Keratinocyte (primary cell): ENCODE results near the gene KIF21B. TPM values are rescaled to one million over a fixed set of nuclear protein-coding genes. Genes with fewer than 3 reads are reported as not detected.
A peak's percentile ranks its signal among the peaks of the same experiment; 100 is the strongest.

Source experiments
- DNase-seq: peaks from one replicate; pipeline ENCODE4 v3.0.0-alpha.2; 2011; ENCODE audit warnings: low read depth, missing footprints, low spot score
- FAIRE-seq: peaks from 2 replicates; lab custom pipeline; 2011; peaks lifted over from hg19 to GRCh38; lab: Jason Lieb, UNC
- H2AFZ ChIP-seq: 2 replicates; pipeline ENCODE4 v1.6.0; 2012; ENCODE audit warnings: low read length, control low read depth, inconsistent platforms; ENCODE audit not compliant: control insufficient read depth
- H3K27ac ChIP-seq: 2 replicates; pipeline ENCODE4 v1.5.1; 2011; ENCODE audit warnings: low read length; ENCODE audit not compliant: control insufficient read depth, insufficient read depth
- H3K27me3 ChIP-seq: 3 replicates; pipeline ENCODE4 v1.6.0; 2011; ENCODE audit warnings: low read length; ENCODE audit not compliant: control insufficient read depth, insufficient read depth; ENCODE audit errors: extremely low read depth
- H3K36me3 ChIP-seq, 2 experiments: 2 replicates in 1 of 2; 3 replicates in 1 of 2; pipeline ENCODE4 v1.5.1; 2011; ENCODE audit warnings: low read length in 2 of 2, mild to moderate bottlenecking in 1 of 2; ENCODE audit not compliant: control insufficient read depth in 2 of 2, insufficient read depth in 2 of 2; ENCODE audit errors: extremely low read depth in 1 of 2
- H3K4me1 ChIP-seq: 3 replicates; pipeline ENCODE4 v1.5.1; 2011; ENCODE audit warnings: low read length; ENCODE audit not compliant: control insufficient read depth, insufficient read depth; ENCODE audit errors: extremely low read depth
- H3K4me2 ChIP-seq: 3 replicates; pipeline ENCODE4 v1.6.0; 2011; ENCODE audit warnings: low read depth, low read length; ENCODE audit not compliant: control insufficient read depth, insufficient read depth; ENCODE audit errors: extremely low read depth
- H3K4me3 ChIP-seq, 3 experiments: fragments of 200-600 bp in 1 of 3; sonication (generic) in 1 of 3; 2 replicates in 2 of 3; 3 replicates in 1 of 3; pipeline ENCODE4 v1.5.1; 2011 to 2016; ENCODE audit warnings: low read length in 3 of 3, mild to moderate bottlenecking in 3 of 3, control low read depth in 2 of 3, inconsistent platforms in 1 of 3, low read depth in 1 of 3, mixed read lengths in 1 of 3, mixed run types in 1 of 3, moderate library complexity in 1 of 3; ENCODE audit not compliant: control insufficient read depth in 2 of 3, insufficient read depth in 2 of 3; ENCODE audit errors: extremely low read depth in 1 of 3
- H3K79me2 ChIP-seq: 2 replicates; pipeline ENCODE4 v1.6.0; 2012; ENCODE audit warnings: low read length; ENCODE audit not compliant: control insufficient read depth, insufficient read depth
- H3K9ac ChIP-seq: 3 replicates; pipeline ENCODE4 v1.6.0; 2011; ENCODE audit warnings: low read length; ENCODE audit not compliant: control insufficient read depth, insufficient read depth; ENCODE audit errors: extremely low read depth
- H3K9me1 ChIP-seq: 3 replicates; pipeline ENCODE4 v1.6.0; 2011; ENCODE audit warnings: low read length; ENCODE audit not compliant: control insufficient read depth, insufficient read depth; ENCODE audit errors: extremely low read depth
- H3K9me3 ChIP-seq: 2 replicates; pipeline ENCODE4 v1.5.1; 2012; ENCODE audit warnings: low read depth, low read length; ENCODE audit not compliant: control insufficient read depth
- H4K20me1 ChIP-seq: 3 replicates; pipeline ENCODE4 v1.6.0; 2011; ENCODE audit warnings: low read length; ENCODE audit not compliant: control insufficient read depth, insufficient read depth; ENCODE audit errors: extremely low read depth
- EZH2 ChIP-seq: IDR thresholded peaks from one replicate; pipeline ENCODE4 v1.6.1; 2012; ENCODE audit warnings: inconsistent platforms, mild to moderate bottlenecking, low read length, moderate library complexity
- dilution Hi-C: fragments of 300-500 bp; cut with MboI; formaldehyde crosslinking; loops from one replicate; pipeline ENCODE4 v1.7.0; 2020; ENCODE audit warnings: low sequenced_read_pairs; ENCODE audit not compliant: extremely low pct_ligation_motif_present
- polyA plus RNA-seq, 5 experiments: library from polyadenylated mRNA; depleted of rRNA in 3 of 5; stranded (reverse) in 3 of 5; stranded (forward) in 1 of 5; unstranded in 1 of 5; fragments of >200 nt; gene quantifications; 1 replicate in 1 of 5; 2 replicates in 3 of 5; 3 replicates in 1 of 5; pipeline versions ENCODE4 v1.2.1 to v1.2.3, GENCODE V29; 2011 to 2012; ENCODE audit warnings: missing spikeins in 2 of 5, low read depth in 1 of 5, low replicate concordance in 1 of 5
- TF ChIP-seq, protein P1 (sequence below), 3 experiments: IDR thresholded peaks in 1 of 3; conservative IDR thresholded peaks in 1 of 3; optimal IDR thresholded peaks in 1 of 3; 2 replicates in 2 of 3; 3 replicates in 1 of 3; pipeline versions ENCODE3 to v1.5.1; 2011; ENCODE audit warnings: low read length in 3 of 3, mild to moderate bottlenecking in 3 of 3, moderate library complexity in 2 of 3, control low read depth in 1 of 3, inconsistent platforms in 1 of 3; ENCODE audit not compliant: insufficient read depth in 2 of 3; ENCODE audit errors: extremely low read depth in 1 of 3

Gene KIF21B
- polyA plus RNA-seq, 1 donor (not counting 4 experiments of a cell fraction or from before 2014, with no cell fraction given): 0.17 TPM

DNA sequence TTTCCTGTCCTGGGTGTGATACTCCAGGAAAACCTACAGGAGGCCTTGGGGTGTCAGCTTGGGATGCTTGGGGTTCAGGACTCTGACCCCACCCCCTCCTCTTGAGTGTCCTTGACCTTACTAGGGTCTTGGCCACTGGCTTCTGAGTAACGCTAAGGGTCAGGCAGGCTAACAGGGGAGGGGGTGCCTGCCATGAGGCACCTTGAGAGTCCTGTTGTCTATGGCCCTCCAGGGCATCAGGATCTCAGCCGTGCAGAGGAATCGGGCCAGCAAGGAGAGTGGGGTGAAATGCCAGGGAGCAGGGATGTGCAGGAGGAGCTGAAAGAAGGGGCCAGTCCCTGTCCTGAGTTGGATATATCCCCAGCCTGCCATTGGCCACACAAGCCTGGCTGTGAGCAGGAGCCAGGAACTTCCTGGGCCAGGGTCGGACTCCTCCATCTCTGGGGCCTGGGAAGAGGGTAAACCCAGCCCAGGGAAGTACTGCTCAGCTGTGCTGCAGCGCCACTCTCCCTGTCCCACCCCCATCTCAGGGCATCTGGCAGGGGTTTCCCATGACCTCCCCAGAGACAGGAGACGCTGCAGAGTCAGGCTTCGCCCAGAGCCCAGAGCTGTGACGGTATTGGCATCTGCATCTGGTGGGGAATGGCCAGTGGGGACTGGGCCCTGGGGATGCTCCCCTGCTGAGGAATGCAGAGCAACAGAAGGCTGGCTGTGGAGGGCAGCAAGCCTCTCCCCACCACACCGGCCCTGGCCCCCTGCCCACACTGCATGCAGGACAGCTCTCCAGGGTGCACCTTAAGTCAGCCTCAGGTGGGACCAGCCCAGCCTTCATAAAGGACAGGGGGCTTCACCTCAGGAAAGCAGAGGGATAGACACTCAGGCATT, 6.3 kb downstream of the KIF21B start:
- Histone ChIP-seq H2AFZ (no peak overlapping the region), H3K4me1 (peaks cover 40% of the 10 kb centered on the region), H3K9me1 (no peaks in the 10 kb centered on the region), H3K36me3 (no peaks in the 10 kb centered on the region), H4K20me1 (no peaks in the 10 kb centered on the region), H3K79me2 (no peaks in the 10 kb centered on the region), H3K27ac (no peak overlapping the region), H3K4me2 (no peak overlapping the region), H3K9ac (no peak overlapping the region), H3K9me3 (no peaks in the 10 kb centered on the region), H3K27me3 (peaks cover 6% of the 10 kb centered on the region), H3K4me3 (no peak overlapping the region)
- TF ChIP-seq, protein P1, sequence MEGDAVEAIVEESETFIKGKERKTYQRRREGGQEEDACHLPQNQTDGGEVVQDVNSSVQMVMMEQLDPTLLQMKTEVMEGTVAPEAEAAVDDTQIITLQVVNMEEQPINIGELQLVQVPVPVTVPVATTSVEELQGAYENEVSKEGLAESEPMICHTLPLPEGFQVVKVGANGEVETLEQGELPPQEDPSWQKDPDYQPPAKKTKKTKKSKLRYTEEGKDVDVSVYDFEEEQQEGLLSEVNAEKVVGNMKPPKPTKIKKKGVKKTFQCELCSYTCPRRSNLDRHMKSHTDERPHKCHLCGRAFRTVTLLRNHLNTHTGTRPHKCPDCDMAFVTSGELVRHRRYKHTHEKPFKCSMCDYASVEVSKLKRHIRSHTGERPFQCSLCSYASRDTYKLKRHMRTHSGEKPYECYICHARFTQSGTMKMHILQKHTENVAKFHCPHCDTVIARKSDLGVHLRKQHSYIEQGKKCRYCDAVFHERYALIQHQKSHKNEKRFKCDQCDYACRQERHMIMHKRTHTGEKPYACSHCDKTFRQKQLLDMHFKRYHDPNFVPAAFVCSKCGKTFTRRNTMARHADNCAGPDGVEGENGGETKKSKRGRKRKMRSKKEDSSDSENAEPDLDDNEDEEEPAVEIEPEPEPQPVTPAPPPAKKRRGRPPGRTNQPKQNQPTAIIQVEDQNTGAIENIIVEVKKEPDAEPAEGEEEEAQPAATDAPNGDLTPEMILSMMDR (optimal IDR thresholded peaks at IDR 0.05 in 1 of 3, IDR thresholded peaks at IDR 0.05 in 1 of 3, conservative IDR thresholded peaks at IDR 0.05 in 1 of 3; ENCODE audit: extremely low read depth in 1 of 3, insufficient read depth in 2 of 3, low read length in 3 of 3): peak in 1 of 3 experiments; percentile 16
- no peak for TF ChIP-seq EZH2
- FAIRE-seq (no peak), DNase-seq (no peak)
- dilution Hi-C loops: no loop called here

DNA sequence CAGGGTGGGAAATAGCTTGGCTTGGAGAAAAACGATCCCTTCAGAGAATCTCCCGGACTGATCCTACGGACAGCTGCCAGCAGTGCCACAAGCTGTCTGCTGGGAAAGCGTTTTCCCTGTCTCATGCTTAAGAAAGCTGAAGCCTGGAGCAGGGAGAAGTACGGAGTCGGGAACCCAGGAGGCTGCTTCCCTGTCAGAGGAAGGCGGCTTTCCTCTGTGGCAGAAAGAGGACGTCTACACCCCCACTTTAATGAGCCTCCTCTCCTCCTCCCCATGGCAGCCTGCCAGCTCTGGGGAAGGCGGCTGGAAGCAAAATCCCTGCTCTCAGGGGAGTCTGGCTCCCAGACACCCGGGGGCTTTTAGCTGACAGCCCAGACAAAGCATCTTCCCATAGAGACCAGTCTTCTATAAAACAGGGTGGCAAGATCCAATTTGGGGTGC, 7.3 kb downstream of the KIF21B start:
- dilution Hi-C loops: no loop called here
- Histone ChIP-seq H2AFZ (no peak overlapping the region), H3K4me3 (no peak overlapping the region), H3K79me2 (no peaks in the 10 kb centered on the region), H3K9me1 (no peaks in the 10 kb centered on the region), H3K9me3 (no peaks in the 10 kb centered on the region), H3K27ac (no peak overlapping the region), H3K36me3 (no peaks in the 10 kb centered on the region), H3K4me1 (peaks cover 40% of the 10 kb centered on the region), H4K20me1 (no peaks in the 10 kb centered on the region), H3K27me3 (peaks cover 5% of the 10 kb centered on the region), H3K9ac (no peak overlapping the region), H3K4me2 (peak overlapping the region; percentile 29)
- DNase-seq (no peak), FAIRE-seq (no peak)
- no peak for TF ChIP-seq EZH2
- TF ChIP-seq, protein P1 (optimal IDR thresholded peaks at IDR 0.05 in 1 of 3, IDR thresholded peaks at IDR 0.05 in 1 of 3, conservative IDR thresholded peaks at IDR 0.05 in 1 of 3; ENCODE audit: extremely low read depth in 1 of 3, insufficient read depth in 2 of 3, low read length in 3 of 3): no peak
